Heart right ventricle (tissue), 16 donors: ENCODE measurements around the gene TM6SF1. TPM values are rescaled to one million over a fixed set of nuclear protein-coding genes. Genes with fewer than 3 reads are reported as not detected.
"Not testable (repeated sequence)": the region's sequence is repeated elsewhere in the genome, so short reads cannot be mapped to it uniquely, and the experiment has no call there.

ENCODE experiments used
- ATAC-seq, 8 donors: fragments of 200-7000 bp; cut with Tn5 transposase; one replicate each; pipeline ENCODE4 v1.9.1; 2020; ENCODE audit warnings: mild to moderate bottlenecking in 8 of 8, moderate library complexity in 8 of 8, moderate number of reproducible peaks in 1 of 8
- DNase-seq, 2 donors: peaks; one replicate each; pipeline ENCODE4 v3.0.0-alpha.2; 2020
- H3K27ac ChIP-seq, 10 donors: fragments of 200-600 bp; sonication (generic) in 2 of 10; one replicate each; pipeline versions ENCODE4 v1.5.0 to v1.8.0; 2020 to 2022; ENCODE audit warnings: mild to moderate bottlenecking in 3 of 10
- H3K27me3 ChIP-seq, 7 donors: fragments of 200-600 bp; one replicate each; pipeline ENCODE4 v1.8.0; 2021 to 2022; ENCODE audit warnings: mild to moderate bottlenecking in 2 of 7
- H3K36me3 ChIP-seq, 9 donors: fragments of 200-600 bp; sonication (generic) in 1 of 9; one replicate each; pipeline versions ENCODE4 v1.5.0 to v1.8.0; 2020 to 2022; ENCODE audit warnings: mild to moderate bottlenecking in 2 of 9
- H3K4me1 ChIP-seq, 9 donors: fragments of 200-600 bp; sonication (generic) in 1 of 9; one replicate each; pipeline versions ENCODE4 v1.5.0 to v1.8.0; 2020 to 2022; ENCODE audit warnings: mild to moderate bottlenecking in 4 of 9
- H3K4me3 ChIP-seq, 10 donors: fragments of 200-600 bp; sonication (generic) in 2 of 10; one replicate each; pipeline versions ENCODE4 v1.5.0 to v1.8.0; 2020 to 2022; ENCODE audit warnings: mild to moderate bottlenecking in 7 of 10, moderate library complexity in 2 of 10
- H3K9me3 ChIP-seq, 11 donors: fragments of 200-600 bp in 10 of 11; sonication (generic) in 2 of 11; one replicate each; pipeline versions ENCODE4 v1.5.0 to v1.8.0; 2013 to 2022; ENCODE audit warnings: mild to moderate bottlenecking in 2 of 11, control low read depth in 1 of 11, moderate library complexity in 1 of 11
- WGBS, 2 donors: extraction: QIAGEN DNeasy Blood & Tissue Kit; methylation state at CpG; one replicate each; pipeline ENCODE4 v1.1.7; 2013; ENCODE audit warnings: inconsistent platforms in 1 of 2; 5-methylcytosine and 5-hydroxymethylcytosine counted together
- intact Hi-C, 10 donors: fragments of 100-400 bp; cut with DNase I; formaldehyde crosslinking; loops; one replicate each; pipeline versions ENCODE4 v1.11.1 to v1.14.2; 2022
- polyA plus RNA-seq, 2 donors: library from polyadenylated mRNA; stranded (reverse); fragments of 200-250 nt; gene quantifications; one replicate each; pipeline ENCODE4 v1.2.3, GENCODE V29; 2013
- total RNA-seq, 10 donors: library from RNA; stranded (reverse); fragmentation: NEBNext Ultra II Directional in 3 of 10; extraction: Animal tissue kit (Norgen Biotek cat#: 25700) in 3 of 10; gene quantifications; one replicate each; pipeline versions ENCODE4 v1.2.1 to v1.2.4, GENCODE V29; 2021 to 2023
- TF ChIP-seq, protein P1 (sequence below), 9 donors: fragments of 200-600 bp; sonication (generic) in 2 of 9; IDR thresholded peaks; one replicate each; pipeline versions ENCODE4 v1.5.0 to v1.8.0; 2021 to 2022; ENCODE audit warnings: antibody characterized with exemption in 9 of 9, mild to moderate bottlenecking in 5 of 9, moderate library complexity in 1 of 9
- donor health status: Arrhythmogenic right ventricular cardiomyopathy.
- donor health status: ischemic (EF 13 %, LVEDD 7.1; RV severe dilation, severe dysfunction).
- donor health status: healthy with polysubstance abuse.
- donor health status: DM: no; HTN: yes; CAD: no.
- donor health status: DM: no; HTN: no; CAD: no.
- donor health status: ischemic (EF 25% LVEDD 6.9; RV normal size, moderate dysfunction).
- donor health status: ischemic (EF 25% LVEDD 5.7; RV mildly dilated, moderate dysfunction).
- donor health status: healthy.
- donor health status: DM: yes; HTN: yes; CAD: no.
- donor health status: Ischemic cardiomyopathy.
- donor health status: ischemic (EF 35%, LVEDD 5.7; RV mildly dilated, moderate dysfunction).
- donor health status: nonischemic (EF 11% LVEDD 7.7; RV severe dilation, severe dysfunction).
- donor health status: DM: yes; HTN: yes; CAD: no.
- donor health status: PGD.
- donor health status: ischemic (EF 29% LVEDD 5.4; RV normal size, mild dysfunction).
- donor health status: nonischemic (EF 23%, LVEDD 6.1; RV moderate dilation, normal function).

Gene TM6SF1
- total and polyA plus RNA-seq, 12 donors, result 2.6 to 8.8 (median 4.7) TPM

DNA sequence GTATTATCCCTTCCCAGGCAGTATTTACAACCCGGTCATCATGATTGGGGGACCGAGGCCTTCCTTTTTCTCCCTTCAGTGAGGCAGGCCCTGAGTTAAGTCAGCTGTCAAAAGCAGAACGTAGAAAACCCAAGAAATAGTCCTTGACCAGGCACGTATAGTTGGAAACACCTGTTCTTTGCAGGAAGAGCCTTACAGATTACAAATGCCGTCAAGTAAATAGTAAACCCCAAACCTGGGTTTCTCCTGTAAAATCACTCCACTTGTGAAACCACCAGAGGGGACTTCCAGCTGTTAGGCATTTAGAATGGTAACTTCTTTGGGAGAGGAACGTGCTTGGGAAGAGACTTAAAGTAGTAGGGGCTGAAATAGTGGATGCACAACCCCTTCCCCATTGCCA lies 39.4 kb upstream of the TM6SF1 start:
- TF ChIP-seq, protein P1, sequence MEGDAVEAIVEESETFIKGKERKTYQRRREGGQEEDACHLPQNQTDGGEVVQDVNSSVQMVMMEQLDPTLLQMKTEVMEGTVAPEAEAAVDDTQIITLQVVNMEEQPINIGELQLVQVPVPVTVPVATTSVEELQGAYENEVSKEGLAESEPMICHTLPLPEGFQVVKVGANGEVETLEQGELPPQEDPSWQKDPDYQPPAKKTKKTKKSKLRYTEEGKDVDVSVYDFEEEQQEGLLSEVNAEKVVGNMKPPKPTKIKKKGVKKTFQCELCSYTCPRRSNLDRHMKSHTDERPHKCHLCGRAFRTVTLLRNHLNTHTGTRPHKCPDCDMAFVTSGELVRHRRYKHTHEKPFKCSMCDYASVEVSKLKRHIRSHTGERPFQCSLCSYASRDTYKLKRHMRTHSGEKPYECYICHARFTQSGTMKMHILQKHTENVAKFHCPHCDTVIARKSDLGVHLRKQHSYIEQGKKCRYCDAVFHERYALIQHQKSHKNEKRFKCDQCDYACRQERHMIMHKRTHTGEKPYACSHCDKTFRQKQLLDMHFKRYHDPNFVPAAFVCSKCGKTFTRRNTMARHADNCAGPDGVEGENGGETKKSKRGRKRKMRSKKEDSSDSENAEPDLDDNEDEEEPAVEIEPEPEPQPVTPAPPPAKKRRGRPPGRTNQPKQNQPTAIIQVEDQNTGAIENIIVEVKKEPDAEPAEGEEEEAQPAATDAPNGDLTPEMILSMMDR (IDR thresholded peaks at IDR 0.05), result no peak
- intact Hi-C loops, result loop anchor here in 6 of 10 donors (5.0 to 10.0 kb wide), 6 partner anchors 39 to 139 kb away; partner anchors contain the start of genes HDGFL3 (in 4 of the 6), C15orf40 (in 3 of the 6) and TM6SF1 (in 3 of the 6)
- 88 to 89% methylated on average over 6 of the region's 6 CpGs for WGBS, 2 donors
- H3K9me3 ChIP-seq, result peaks cover 0 to 15% (median 2%) of the 10 kb centered on the region in 11 donors
- ATAC-seq (no peak), DNase-seq (no peak)
- H3K4me1 ChIP-seq, result peaks cover 5 to 39% (median 32%) of the 10 kb centered on the region in 9 donors
- peak overlapping the region in 1 of 10 donors; percentile 99 for H3K4me3 ChIP-seq
- H3K36me3 ChIP-seq, result no peaks in the 10 kb centered on the region
- H3K27ac ChIP-seq, result peak overlapping the region; percentile 94 to 100 (median 96)
- no peaks in the 10 kb centered on the region for H3K27me3 ChIP-seq

DNA sequence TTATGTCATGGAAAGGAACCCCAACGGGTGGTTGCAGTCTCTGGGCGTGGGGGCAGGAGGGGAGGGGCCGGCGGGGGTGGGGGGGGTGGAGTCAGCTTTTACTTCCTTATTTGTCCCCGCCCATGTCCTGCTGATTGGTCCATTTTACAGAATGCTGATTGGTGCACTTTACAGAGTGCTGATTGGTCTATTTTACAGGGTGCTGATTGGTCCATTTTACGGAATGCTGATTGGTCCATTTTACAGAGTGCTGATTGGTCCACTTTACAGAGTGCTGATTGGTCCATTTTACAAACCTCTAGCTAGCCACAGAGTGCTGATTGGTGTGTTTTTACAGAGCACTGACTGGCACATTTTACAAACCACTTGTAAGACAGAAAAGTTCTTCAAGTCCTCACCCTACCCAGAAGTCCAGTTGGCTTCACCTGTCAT lies 38.2 kb upstream of the TM6SF1 start:
- H3K27ac ChIP-seq, H3K4me3 ChIP-seq, H3K36me3 ChIP-seq, H3K27me3 ChIP-seq, ATAC-seq, DNase-seq: not testable (repeated sequence)
- 69 to 74% methylated on average over 6 of the region's 6 CpGs for WGBS, 2 donors
- intact Hi-C loops, result loop anchor here in 6 of 10 donors (5.0 to 10.0 kb wide), 6 partner anchors 38 to 138 kb away; partner anchors contain the start of genes HDGFL3 (in 4 of the 6), C15orf40 (in 3 of the 6) and TM6SF1 (in 3 of the 6)
- H3K9me3 ChIP-seq, result peaks cover 0 to 26% (median 10%) of the 10 kb centered on the region in 11 donors
- peaks cover 0 to 28% (median 20%) of the 10 kb centered on the region in 9 donors for H3K4me1 ChIP-seq

DNA sequence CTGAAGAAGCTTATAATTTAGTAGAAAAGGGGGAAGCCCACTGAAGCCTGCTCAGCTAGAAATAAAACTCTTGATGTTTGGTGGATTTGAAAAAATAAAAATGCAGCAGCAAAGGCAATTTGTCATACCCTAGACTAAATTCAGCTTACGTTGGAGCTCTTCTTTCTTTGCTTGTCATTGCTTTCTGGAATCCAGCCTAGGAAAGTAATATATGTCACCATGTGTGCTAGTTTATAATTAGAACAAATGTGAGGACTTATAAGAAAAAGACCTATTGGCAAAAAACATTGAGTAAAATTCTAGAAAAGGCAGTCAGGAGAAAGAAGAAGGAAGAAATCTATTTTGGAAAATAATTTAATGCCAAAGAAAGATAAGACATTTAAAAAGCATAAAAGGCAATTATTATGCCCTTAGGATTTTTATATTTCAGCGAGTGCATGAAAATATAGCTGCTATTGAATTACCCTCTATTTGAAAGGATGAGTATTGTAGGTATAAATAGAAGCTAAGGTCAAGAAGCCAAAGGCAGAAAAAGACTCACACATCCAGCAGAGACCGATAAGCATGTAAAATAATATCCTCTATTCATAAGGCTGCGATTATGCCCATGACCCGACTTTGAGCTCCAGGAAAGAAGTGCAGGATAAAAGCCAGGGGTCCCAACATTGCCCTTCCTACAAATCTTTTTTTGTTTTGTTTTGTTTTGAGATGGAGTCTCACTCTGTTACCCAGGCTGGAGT lies 29.8 kb upstream of the TM6SF1 start:
- Histone ChIP-seq H3K27ac (peak overlapping the region in 2 of 10 donors; percentile 10 to 32), H3K36me3 (no peaks in the 10 kb centered on the region), H3K4me1 (peaks cover 0 to 12% (median 6%) of the 10 kb centered on the region in 9 donors), H3K4me3 (no peak overlapping the region), H3K9me3 (peaks cover 0 to 18% (median 7%) of the 10 kb centered on the region in 11 donors), H3K27me3 (peaks cover 0 to 29% (median 1%) of the 10 kb centered on the region in 7 donors)
- TF ChIP-seq, protein P1 (IDR thresholded peaks at IDR 0.05), result no peak
- intact Hi-C loops, result no loop called here
- ATAC-seq (peak in 5 of 8 donors; percentile 46 to 88 (median 63)), DNase-seq (no peak)
- 11 to 20% methylated on average over 5 of the region's 5 CpGs for WGBS, 2 donors

DNA sequence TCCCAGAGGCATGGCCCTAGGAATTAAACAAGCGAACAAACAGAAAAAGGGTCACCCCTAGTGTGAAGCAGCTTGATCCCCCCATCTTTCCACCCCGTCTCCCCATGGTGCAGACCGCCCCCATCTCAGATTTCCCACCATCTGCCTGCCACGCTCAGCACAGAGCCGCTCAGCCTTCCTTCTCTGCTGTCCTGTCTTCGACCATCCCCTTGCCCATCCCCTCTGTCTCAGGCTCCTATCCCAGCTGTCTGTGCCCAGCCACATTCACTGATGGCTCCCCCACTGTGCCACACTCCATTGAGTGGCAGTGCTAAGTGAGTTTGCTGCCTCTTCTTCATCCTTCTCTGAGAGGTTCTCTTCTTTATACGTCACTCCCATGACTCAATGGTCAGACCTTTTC lies 28.7 kb upstream of the TM6SF1 start:
- TF ChIP-seq, protein P1 (IDR thresholded peaks at IDR 0.05), result no peak
- 63 to 79% methylated on average over 7 of the region's 7 CpGs for WGBS, 2 donors
- Histone ChIP-seq H3K27ac (no peak overlapping the region), H3K36me3 (no peaks in the 10 kb centered on the region), H3K9me3 (peaks cover 0 to 8% (median 0%) of the 10 kb centered on the region in 11 donors), H3K4me1 (peaks cover 0 to 12% (median 6%) of the 10 kb centered on the region in 9 donors), H3K4me3 (no peak overlapping the region), H3K27me3 (peaks cover 0 to 29% (median 3%) of the 10 kb centered on the region in 7 donors)
- DNase-seq (no peak), ATAC-seq (peak in 3 of 8 donors; percentile 20 to 38 (median 29))
- intact Hi-C loops, result no loop called here
